ENCODE measurements around the gene PTPRT. TPM values are rescaled to one million over a fixed set of nuclear protein-coding genes. Genes with fewer than 3 reads are reported as not detected.

Gene PTPRT
- total RNA-seq, 1 experiment from 2014 or later: 0.13 TPM

DNA sequence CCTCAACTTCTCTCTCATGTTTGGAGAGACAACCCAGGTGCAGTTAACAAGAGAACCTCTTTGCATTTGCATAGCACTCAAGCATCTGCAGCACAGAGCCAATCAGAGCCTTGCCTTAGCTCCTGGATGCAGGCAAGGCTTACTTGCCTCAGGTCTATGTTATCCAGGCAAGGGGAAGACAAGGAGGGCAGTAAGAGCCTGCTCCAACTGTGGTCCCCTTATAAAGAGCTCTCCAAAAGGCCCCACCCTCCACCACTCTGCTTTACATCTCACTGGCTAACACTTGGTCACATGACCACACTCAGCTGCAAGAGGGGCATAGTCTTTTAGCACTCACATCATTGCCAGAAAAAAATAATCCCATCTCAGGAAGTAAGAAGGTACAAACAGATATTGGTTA, 540.0 kb downstream of the PTPRT start:
- no peak overlapping the region for H3K4ac ChIP-seq (ENCODE audit: low read depth, low read length)

More for the DNA sequence above, 540.0 kb downstream of the PTPRT start:
- no peak overlapping the region for H4K91ac ChIP-seq (ENCODE audit: insufficient read length, low read depth, low read length)
- no peak overlapping the region for H2AFZ ChIP-seq (ENCODE audit: low read length)
- no peak overlapping the region for H2BK12ac ChIP-seq (ENCODE audit: insufficient read length, low read depth, low read length)
- H2BK15ac ChIP-seq (ENCODE audit: low read depth, low read length): no peak overlapping the region
- H3K56ac ChIP-seq (ENCODE audit: insufficient read length, low read depth, low read length): no peak overlapping the region
- H3K4me1 ChIP-seq (ENCODE audit: insufficient read depth, low read length): no peaks in the 10 kb centered on the region
- Mint-ChIP-seq H3K27me3 (ENCODE audit: low read depth) (peaks cover 2% of the 10 kb centered on the region; the same call in 1 of the 2 replicates), H3K4me1 (peaks cover 15% of the 10 kb centered on the region in 2 experiments), H3K4me3 (no peak overlapping the region), H3K9me3 (peaks cover 3 to 4% of the 10 kb centered on the region in 2 experiments; a peak in 3 of 5 replicates), H3K27ac (no peak overlapping the region), H3K36me3 (ENCODE audit: insufficient read depth in 1 of 3, low read depth in 3 of 3) (peaks cover 0 to 5% (median 4%) of the 10 kb centered on the region in 3 experiments; a peak in 4 of 7 replicates)
- H3K9me3 ChIP-seq (ENCODE audit: control insufficient read depth, low read depth, low read length): no peaks in the 10 kb centered on the region
- no peak overlapping the region for H2AK5ac ChIP-seq (ENCODE audit: insufficient read length, low read length)
- no peak for TF ChIP-seq CTCF (conservative IDR thresholded peaks at IDR 0.05)
- H3T11ph ChIP-seq (ENCODE audit: low read length): no peak overlapping the region
- H3K79me2 ChIP-seq (ENCODE audit: insufficient read depth, low read length): no peaks in the 10 kb centered on the region
- H3K9ac ChIP-seq (ENCODE audit: extremely low read depth, insufficient read length, low read length): no peak overlapping the region
- H3K23me2 ChIP-seq (ENCODE audit: insufficient read length, low read depth, low read length, poor library complexity, severe bottlenecking): no peaks in the 10 kb centered on the region
- H2BK120ac ChIP-seq (ENCODE audit: low read depth, low read length, poor library complexity, severe bottlenecking): no peak overlapping the region
- H4K5ac ChIP-seq (ENCODE audit: insufficient read length, low read depth, low read length): no peak overlapping the region
- no peaks in the 10 kb centered on the region for H3K79me1 ChIP-seq (ENCODE audit: insufficient read depth, low read depth, low read length, poor library complexity, severe bottlenecking)
- H3K27ac ChIP-seq (ENCODE audit: insufficient read length, low read depth, low read length): no peak overlapping the region
- no peak overlapping the region for H2BK20ac ChIP-seq (ENCODE audit: low read depth, low read length, poor library complexity, severe bottlenecking)
- no peak overlapping the region for H4K8ac ChIP-seq (replicated peaks; ENCODE audit: insufficient read length, low read depth, low read length)
- H3K23ac ChIP-seq (ENCODE audit: insufficient read length, low read depth, low read length): no peak overlapping the region
- no peaks in the 10 kb centered on the region for H4K20me1 ChIP-seq (ENCODE audit: control insufficient read depth, insufficient read depth, insufficient read length)
- H3K27me3 ChIP-seq (ENCODE audit: insufficient read depth, low read length): no peaks in the 10 kb centered on the region
- no peak overlapping the region for H3K14ac ChIP-seq (ENCODE audit: insufficient read depth, low read length)
- no peak overlapping the region for H3K4me2 ChIP-seq (ENCODE audit: insufficient read depth, insufficient read length, low read length)
- H2BK5ac ChIP-seq (ENCODE audit: insufficient read length, low read length): no peak overlapping the region
- no peak overlapping the region for H3K18ac ChIP-seq (ENCODE audit: insufficient read length, low read depth, low read length)
- no peak for DNase-seq
